Measurements from ENCODE around the gene DMRTC2.
A peak's percentile ranks its signal among the peaks of the same experiment; 100 is the strongest.

The DMRTC2 gene

DNA sequence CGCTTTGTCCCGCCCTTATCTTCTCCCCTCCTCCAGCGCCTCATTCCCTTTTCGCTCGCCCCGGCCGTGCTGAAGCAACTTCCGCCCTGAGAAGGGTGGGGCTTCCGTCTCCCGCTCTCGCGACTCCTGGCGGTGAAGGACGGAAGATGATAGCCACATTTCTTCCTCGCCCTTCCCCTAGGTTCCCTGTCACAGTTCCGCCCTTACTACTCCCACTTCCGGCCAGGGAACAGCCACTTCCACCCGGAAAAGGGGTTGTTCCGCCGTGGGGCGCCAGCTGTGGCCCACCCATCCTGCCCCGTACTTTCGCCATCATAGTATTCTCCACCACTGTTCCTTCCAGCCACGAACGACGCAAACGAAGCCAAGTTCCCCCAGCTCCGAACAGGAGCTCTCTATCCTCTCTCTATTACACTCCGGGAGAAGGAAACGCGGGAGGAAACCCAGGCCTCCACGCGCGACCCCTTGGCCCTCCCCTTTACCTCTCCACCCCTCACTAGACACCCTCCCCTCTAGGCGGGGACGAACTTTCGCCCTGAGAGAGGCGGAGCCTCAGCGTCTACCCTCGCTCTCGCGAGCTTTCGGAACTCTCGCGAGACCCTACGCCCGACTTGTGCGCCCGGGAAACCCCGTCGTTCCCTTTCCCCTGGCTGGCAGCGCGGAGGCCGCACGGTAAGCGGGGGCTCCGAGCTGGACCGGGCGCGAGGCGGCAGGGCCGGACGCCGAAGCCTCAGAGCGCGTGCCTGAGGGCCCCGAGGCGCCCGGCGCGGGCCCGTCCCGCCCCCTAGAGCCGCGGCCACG lies 15.0 kb downstream of the DMRTC2 start, which contains the start of gene RPS19:
TSS of gene RPS19 (plus strand) at position 638 of the 801 bp plus-strand sequence. CDS start 520 bp downstream, outside the sequence.
- Mint-ChIP-seq H3K27me3 (no peaks in the 10 kb centered on the region), H3K27ac (peak within 1 kb of the TSS; percentile 98)

DNA sequence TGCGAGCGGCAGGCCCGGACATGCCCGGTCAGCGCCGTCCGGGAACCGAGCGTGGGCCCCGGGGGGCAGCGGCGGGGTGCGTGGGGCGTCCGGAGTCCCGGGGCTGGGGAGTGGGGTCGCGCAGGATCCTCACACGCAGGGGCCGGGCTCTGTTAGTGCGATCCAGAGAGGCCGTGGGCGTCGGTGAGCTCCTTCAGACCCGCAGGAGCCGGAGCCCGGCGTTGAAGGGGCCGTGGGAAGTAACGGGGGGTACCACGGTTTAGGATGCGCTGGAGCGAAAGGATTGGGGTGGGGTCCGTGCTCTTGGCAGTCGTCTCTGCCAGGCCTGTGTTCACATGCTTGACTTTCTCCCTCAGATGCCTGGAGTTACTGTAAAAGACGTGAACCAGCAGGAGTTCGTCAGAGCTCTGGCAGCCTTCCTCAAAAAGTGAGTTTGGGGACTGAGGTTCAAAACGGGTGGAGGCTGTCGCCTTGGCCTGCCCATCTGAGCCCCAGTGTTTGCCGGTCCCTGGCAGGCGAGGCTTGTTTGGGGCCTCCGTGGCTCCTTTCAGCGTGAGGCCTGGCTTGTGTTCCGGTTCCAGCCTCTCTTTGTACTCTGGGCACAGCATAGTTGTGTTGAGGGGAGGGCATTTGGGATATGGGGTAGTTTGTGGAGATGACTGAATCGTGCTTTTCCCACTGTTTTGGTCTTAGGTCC lies 15.7 kb downstream of the DMRTC2 start:
- peaks cover 50% of the 10 kb centered on the region for H3K36me3 Mint-ChIP-seq (ENCODE audit: low read depth)
- peak overlapping the region; percentile 98 for H3K27ac Mint-ChIP-seq
- H3K4me1 Mint-ChIP-seq (ENCODE audit: low read depth) = peaks cover 47% of the 10 kb centered on the region
- peak overlapping the region; percentile 93 for H3K4me3 Mint-ChIP-seq
- H3K27me3 Mint-ChIP-seq = no peaks in the 10 kb centered on the region
- H3K9me3 Mint-ChIP-seq = no peaks in the 10 kb centered on the region

More for the DNA sequence above, 15.0 kb downstream of the DMRTC2 start, which contains the start of gene RPS19:
- H3K4me1 Mint-ChIP-seq (ENCODE audit: low read depth) = peaks cover 42% of the 10 kb centered on the region
- H3K9me3 Mint-ChIP-seq = no peaks in the 10 kb centered on the region
- H3K4me3 Mint-ChIP-seq = peak within 1 kb of the TSS; percentile 93
- H3K36me3 Mint-ChIP-seq (ENCODE audit: low read depth) = peaks cover 45% of the 10 kb centered on the region

DNA sequence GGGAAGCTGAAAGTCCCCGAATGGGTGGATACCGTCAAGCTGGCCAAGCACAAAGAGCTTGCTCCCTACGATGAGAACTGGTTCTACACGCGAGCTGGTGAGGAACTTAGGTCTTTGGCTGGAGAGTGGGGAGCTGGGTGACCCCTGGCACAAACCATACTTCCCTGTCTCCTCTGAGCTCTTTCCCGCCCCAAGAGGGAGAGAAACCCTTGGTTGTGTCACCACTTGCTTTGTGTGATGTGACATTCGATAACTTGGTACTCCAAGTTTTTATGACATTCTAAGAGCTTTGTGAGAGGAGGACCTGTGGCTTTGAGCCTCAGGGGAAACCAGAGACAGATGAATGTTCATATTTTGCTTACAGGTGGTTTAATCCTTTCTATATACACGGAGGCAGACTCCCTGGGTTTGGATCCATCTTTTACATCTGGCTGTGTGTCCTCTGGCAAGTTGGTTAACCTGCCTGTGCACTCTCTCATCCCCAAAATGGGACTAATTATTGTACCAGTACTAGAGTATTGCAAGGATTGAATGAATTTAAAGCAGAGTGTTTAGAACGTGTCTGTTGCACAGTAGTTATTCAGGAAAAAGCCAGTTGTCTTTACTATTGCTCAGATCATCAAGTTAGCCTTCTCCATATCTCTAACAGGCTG lies 16.4 kb downstream of the DMRTC2 start:
- H3K9me3 Mint-ChIP-seq = no peaks in the 10 kb centered on the region
- peak overlapping the region; percentile 98 for H3K27ac Mint-ChIP-seq
- H3K4me1 Mint-ChIP-seq (ENCODE audit: low read depth) = peaks cover 52% of the 10 kb centered on the region
- peak overlapping the region; percentile 93 for H3K4me3 Mint-ChIP-seq
- H3K27me3 Mint-ChIP-seq = no peaks in the 10 kb centered on the region
- H3K36me3 Mint-ChIP-seq (ENCODE audit: low read depth) = peaks cover 54% of the 10 kb centered on the region

GRCh38 chr19:41861846-41862245 lies 17.0 kb downstream of the DMRTC2 start:
- peak overlapping the region; percentile 98 for H3K27ac Mint-ChIP-seq
- no peaks in the 10 kb centered on the region for H3K9me3 Mint-ChIP-seq
- peak overlapping the region; percentile 93 for H3K4me3 Mint-ChIP-seq
- H3K4me1 Mint-ChIP-seq (ENCODE audit: low read depth) = peaks cover 58% of the 10 kb centered on the region
- peaks cover 59% of the 10 kb centered on the region for H3K36me3 Mint-ChIP-seq (ENCODE audit: low read depth)
- H3K27me3 Mint-ChIP-seq = no peaks in the 10 kb centered on the region

GRCh38 chr19:41862445-41862986 lies 17.7 kb downstream of the DMRTC2 start:
- no peaks in the 10 kb centered on the region for H3K27me3 Mint-ChIP-seq
- peak overlapping the region; percentile 93 for H3K4me3 Mint-ChIP-seq
- peaks cover 60% of the 10 kb centered on the region for H3K36me3 Mint-ChIP-seq (ENCODE audit: low read depth)
- no peaks in the 10 kb centered on the region for H3K9me3 Mint-ChIP-seq
- peak overlapping the region; percentile 98 for H3K27ac Mint-ChIP-seq
- peaks cover 64% of the 10 kb centered on the region for H3K4me1 Mint-ChIP-seq (ENCODE audit: low read depth)

- Mint-ChIP-seq H3K27me3 (no peaks in the 10 kb centered on the region), H3K27ac (peak overlapping the region; percentile 98), H3K4me1 (ENCODE audit: low read depth) (peaks cover 72% of the 10 kb centered on the region), H3K9me3 (no peaks in the 10 kb centered on the region), H3K4me3 (peak overlapping the region; percentile 93), H3K36me3 (ENCODE audit: low read depth) (peaks cover 68% of the 10 kb centered on the region)
Observed at GRCh38 chr19:41863209-41863931, 18.5 kb downstream of the DMRTC2 start.

DNA sequence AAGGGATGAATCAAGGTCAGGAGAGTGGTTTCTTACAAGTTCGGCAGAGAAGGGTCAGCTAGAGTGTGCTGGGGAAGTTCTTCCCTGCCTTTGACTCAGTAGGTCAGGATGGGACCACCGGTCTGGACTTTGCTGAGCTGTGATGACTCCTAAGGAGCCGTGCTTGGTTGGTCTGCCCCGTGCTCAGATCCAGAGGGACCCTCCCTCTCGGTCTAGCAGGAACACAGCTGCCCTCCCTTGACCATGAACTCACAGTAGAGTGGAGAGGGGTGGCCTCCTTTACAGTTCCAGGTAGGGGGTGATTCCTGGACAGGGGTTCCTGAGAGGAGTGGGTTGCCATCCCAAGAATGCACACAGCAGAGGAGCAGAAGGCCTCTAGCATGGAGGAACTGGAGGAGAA lies 19.5 kb downstream of the DMRTC2 start:
- H3K27me3 Mint-ChIP-seq = no peaks in the 10 kb centered on the region
- H3K36me3 Mint-ChIP-seq (ENCODE audit: low read depth) = peaks cover 78% of the 10 kb centered on the region
- peaks cover 77% of the 10 kb centered on the region for H3K4me1 Mint-ChIP-seq (ENCODE audit: low read depth)
- no peaks in the 10 kb centered on the region for H3K9me3 Mint-ChIP-seq
- H3K27ac Mint-ChIP-seq = peak overlapping the region; percentile 98
- peak overlapping the region; percentile 75 for H3K4me3 Mint-ChIP-seq

- Mint-ChIP-seq H3K4me3 (peak overlapping the region; percentile 70), H3K4me1 (ENCODE audit: low read depth) (peaks cover 94% of the 10 kb centered on the region), H3K9me3 (no peaks in the 10 kb centered on the region), H3K27me3 (no peaks in the 10 kb centered on the region), H3K27ac (peak overlapping the region; percentile 88), H3K36me3 (ENCODE audit: low read depth) (peaks cover 85% of the 10 kb centered on the region)
Observed at GRCh38 chr19:41866284-41866683, 21.4 kb downstream of the DMRTC2 start.

DNA sequence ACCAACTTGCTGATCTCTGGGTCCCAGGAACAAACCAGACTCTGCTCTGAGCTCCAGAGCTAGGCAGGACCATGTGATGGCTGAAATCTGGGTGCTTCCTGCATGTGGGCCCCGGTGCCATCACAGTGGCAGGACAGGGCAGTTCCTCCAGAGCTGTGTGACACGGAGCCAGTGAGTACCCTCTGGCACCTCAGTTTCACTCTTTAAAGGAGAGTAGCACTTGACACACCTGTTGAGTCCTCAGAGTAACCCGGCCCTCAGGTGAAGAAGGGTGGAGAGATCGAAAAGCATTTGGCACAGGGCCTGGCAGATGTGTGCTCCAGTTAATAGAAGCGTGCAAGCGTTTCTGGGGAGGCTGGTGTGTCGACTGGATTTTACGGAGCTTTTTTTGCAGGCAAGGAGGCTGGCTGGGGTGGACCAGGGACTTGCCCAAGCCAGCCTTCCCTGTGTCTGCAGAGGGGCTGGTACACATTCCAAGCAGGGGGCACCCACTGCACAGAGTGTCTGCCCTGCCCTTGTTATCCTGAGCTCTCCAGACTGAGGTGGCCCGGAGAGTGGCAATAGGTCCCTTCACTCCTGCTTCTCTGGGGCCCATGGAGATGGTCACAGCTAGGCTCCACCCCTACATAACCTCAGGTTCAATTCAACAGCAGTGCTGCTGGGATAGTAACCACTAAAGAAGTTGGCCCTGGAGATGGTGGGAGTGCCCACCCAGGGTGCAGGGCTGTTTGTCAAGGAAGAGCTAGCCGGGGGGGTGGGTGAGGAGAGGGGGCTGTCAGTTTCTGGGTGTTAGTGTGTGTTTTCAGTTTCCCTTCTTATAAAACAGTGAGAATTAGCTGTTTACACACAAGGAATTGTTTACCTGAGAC lies 23.5 kb downstream of the DMRTC2 start:
- Mint-ChIP-seq H3K27me3 (no peaks in the 10 kb centered on the region), H3K4me3 (peak overlapping the region; percentile 66), H3K9me3 (no peaks in the 10 kb centered on the region), H3K36me3 (ENCODE audit: low read depth) (peaks cover 75% of the 10 kb centered on the region), H3K4me1 (ENCODE audit: low read depth) (peaks cover 94% of the 10 kb centered on the region), H3K27ac (peak overlapping the region; percentile 94)

- Mint-ChIP-seq H3K4me3 (no peak overlapping the region), H3K27me3 (no peaks in the 10 kb centered on the region), H3K36me3 (ENCODE audit: low read depth) (peaks cover 69% of the 10 kb centered on the region), H3K4me1 (ENCODE audit: low read depth) (peaks cover 92% of the 10 kb centered on the region), H3K9me3 (no peaks in the 10 kb centered on the region), H3K27ac (peak overlapping the region; percentile 81)
Observed at GRCh38 chr19:41868989-41869300, 24.1 kb downstream of the DMRTC2 start.

DNA sequence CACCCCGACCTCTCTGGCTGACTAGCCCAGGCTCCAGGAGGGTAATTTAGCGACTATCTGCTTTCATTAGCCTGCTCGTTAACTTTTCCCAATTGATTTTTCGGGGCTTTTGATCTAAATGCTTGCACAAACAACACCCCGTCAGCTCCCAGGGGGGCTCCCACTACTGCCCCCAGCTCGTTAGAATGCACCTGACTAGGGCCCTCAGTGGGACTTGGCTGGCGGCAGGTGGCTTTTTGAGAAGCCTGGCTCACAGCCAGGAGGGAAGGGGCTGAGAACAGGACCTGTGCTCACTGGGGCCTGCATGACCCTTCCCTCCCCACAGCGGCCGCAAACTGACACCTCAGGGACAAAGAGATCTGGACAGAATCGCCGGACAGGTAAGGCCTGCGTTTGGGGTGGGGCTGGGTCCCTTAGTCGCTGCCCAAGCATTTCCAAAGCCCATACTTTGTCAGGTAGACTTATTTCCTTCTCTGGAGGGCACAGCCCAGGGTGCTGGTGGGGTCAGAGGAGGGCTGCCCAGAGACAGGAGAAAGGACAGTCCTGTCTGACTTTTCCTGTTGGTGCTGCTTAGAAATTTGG lies 24.6 kb downstream of the DMRTC2 start:
- Mint-ChIP-seq H3K4me3 (peak overlapping the region; percentile 41), H3K36me3 (ENCODE audit: low read depth) (peaks cover 64% of the 10 kb centered on the region), H3K27me3 (no peaks in the 10 kb centered on the region), H3K4me1 (ENCODE audit: low read depth) (peaks cover 91% of the 10 kb centered on the region), H3K9me3 (no peaks in the 10 kb centered on the region), H3K27ac (peak overlapping the region; percentile 81)

DNA sequence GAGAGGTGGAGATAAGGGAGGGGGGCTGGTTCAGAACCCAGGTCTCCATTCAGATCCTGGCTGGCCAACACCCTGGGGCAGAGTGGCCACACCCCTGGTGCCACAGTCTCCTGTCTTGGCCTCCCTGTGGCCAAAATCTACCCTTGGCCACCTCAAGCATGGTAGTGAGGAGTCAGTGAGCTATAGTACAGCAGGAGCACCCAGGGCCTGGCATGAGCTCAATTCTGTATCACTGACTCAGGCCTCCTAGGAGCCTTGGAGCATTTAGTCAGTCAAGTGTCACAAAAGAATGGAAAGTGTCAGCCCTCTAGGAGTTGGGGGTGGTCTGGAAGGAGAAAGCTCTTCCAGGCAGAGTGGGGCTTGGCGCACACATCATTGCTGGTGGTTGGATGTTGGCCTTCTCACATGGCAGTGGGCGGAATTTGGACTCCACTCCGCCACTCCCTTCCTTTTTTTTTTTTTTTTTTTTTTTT lies 25.6 kb downstream of the DMRTC2 start:
- H3K27ac Mint-ChIP-seq = peak overlapping the region; percentile 81
- H3K27me3 Mint-ChIP-seq = no peaks in the 10 kb centered on the region
- no peaks in the 10 kb centered on the region for H3K9me3 Mint-ChIP-seq
- peaks cover 89% of the 10 kb centered on the region for H3K4me1 Mint-ChIP-seq (ENCODE audit: low read depth)
- H3K36me3 Mint-ChIP-seq (ENCODE audit: low read depth) = peaks cover 56% of the 10 kb centered on the region
- H3K4me3 Mint-ChIP-seq = peak overlapping the region; percentile 41
